Vagina (tissue), 2 donors: ENCODE data around the gene EXOC2. TPM values are rescaled to one million over a fixed set of nuclear protein-coding genes. Genes with fewer than 3 reads are reported as not detected.

Experiments
- DNase-seq, 2 donors: peaks; one replicate each; pipeline ENCODE4 v3.0.0-alpha.2; 2017; ENCODE audit errors: extremely low spot score in 2 of 2
- H3K27ac ChIP-seq: fragments of 200-600 bp; sonication (generic); one replicate; pipeline ENCODE4 v1.5.1; 2019
- H3K27me3 ChIP-seq: fragments of 200-600 bp; sonication (generic); one replicate; pipeline ENCODE4 v1.5.1; 2019
- H3K36me3 ChIP-seq, 2 donors: fragments of 200-600 bp; sonication (generic); one replicate each; pipeline ENCODE4 v1.5.1; 2017 to 2019
- H3K4me1 ChIP-seq: fragments of 200-600 bp; sonication (generic); one replicate; pipeline ENCODE4 v1.5.1; 2019
- H3K4me3 ChIP-seq, 2 donors: fragments of 200-600 bp; sonication (generic); 1 replicate in 1 of 2; 2 replicates in 1 of 2; pipeline ENCODE4 v1.5.1; 2016 to 2019
- H3K9me3 ChIP-seq: fragments of 200-600 bp; sonication (generic); one replicate; pipeline ENCODE4 v1.5.1; 2019
- CTCF ChIP-seq, 3 experiments: fragments of 450-650 bp in 2 of 3; fragments of 200-600 bp in 1 of 3; sonication (generic) in 1 of 3; IDR thresholded peaks; one replicate each; pipeline ENCODE4 v1.5.1; 2017 to 2019; ENCODE audit warnings: antibody characterized with exemption in 3 of 3, mild to moderate bottlenecking in 2 of 3, moderate library complexity in 2 of 3
- POLR2A ChIP-seq, 2 donors: fragments of 450-650 bp; IDR thresholded peaks; one replicate each; pipeline ENCODE4 v1.6.1; 2017; ENCODE audit warnings: antibody characterized with exemption in 2 of 2, mild to moderate bottlenecking in 2 of 2, moderate library complexity in 2 of 2
- POLR2AphosphoS5 ChIP-seq, 2 donors: sonication (generic); formaldehyde crosslinking; IDR thresholded peaks; one replicate each; pipeline ENCODE4 v1.9.0; 2017; ENCODE audit warnings: antibody characterized with exemption in 2 of 2, mild to moderate bottlenecking in 2 of 2, low read depth in 1 of 2; ENCODE audit not compliant: insufficient read depth in 1 of 2
- intact Hi-C: fragments of 100-400 bp; cut with DNase I; formaldehyde crosslinking; loops from one replicate; pipeline ENCODE4 v1.15.1; 2023
- total RNA-seq: library from RNA; depleted of rRNA; stranded (reverse); fragments of >200 nt; gene quantifications from one replicate; pipeline ENCODE4 v1.2.3, GENCODE V29; 2016

The EXOC2 gene
- total RNA-seq, 1 donor from 2014 or later, result 23.6 TPM

DNA sequence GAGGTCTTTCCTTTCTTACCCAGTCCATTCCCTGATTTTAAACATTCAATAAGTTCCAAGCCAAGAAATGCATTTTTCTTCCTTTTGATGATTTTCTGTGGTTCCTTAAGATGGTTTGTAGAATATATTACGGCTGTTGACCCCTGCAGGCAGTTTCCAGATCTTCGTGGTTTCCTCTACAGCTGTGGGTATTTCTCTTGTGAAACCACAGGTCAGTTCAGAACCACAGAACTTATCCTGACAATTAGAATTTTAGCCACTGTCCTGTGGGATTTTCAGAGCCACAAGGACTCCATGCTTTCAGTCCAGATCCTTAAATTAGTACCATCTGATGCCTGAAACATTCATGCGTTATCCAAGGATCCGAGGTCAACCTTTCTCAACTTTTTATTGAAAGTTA is 29.7 kb upstream of the EXOC2 start:
- no peak overlapping the region for H3K4me3 ChIP-seq
- TF ChIP-seq POLR2AphosphoS5 (IDR thresholded peaks at IDR 0.05; ENCODE audit: insufficient read depth in 1 of 2, low read depth in 1 of 2), result no peak
- no peak for TF ChIP-seq CTCF (IDR thresholded peaks at IDR 0.05)
- no peak for TF ChIP-seq POLR2A (IDR thresholded peaks at IDR 0.05)
- no peak overlapping the region for H3K27ac ChIP-seq
- DNase-seq, result no peak
- H3K36me3 ChIP-seq, result no peaks in the 10 kb centered on the region
- H3K27me3 ChIP-seq, result no peaks in the 10 kb centered on the region
- H3K9me3 ChIP-seq, result no peaks in the 10 kb centered on the region
- H3K4me1 ChIP-seq, result no peaks in the 10 kb centered on the region
- intact Hi-C loops, result no loop called here

DNA sequence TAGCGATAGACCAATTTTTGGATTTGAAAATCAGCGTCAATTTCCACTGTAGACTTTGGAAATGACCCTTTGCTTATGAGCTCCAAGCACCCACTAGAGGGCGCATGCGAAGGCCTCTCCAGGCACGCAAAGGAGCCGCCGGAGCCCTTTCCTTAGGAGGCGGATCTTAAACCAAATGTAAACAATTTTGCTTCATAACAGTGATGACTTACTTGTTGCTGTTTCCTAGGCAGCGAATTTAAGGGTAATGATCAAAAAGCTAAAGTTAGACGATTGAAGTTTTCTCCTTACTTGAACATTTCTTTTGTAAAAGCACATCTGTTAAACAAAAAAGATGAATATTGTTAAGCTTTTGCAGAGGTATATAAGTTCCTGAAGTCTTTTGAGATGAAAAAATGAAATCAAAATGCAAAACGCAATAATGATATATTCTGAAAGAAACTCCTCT is 29.2 kb upstream of the EXOC2 start:
- DNase-seq, result no peak
- no peak overlapping the region for H3K27ac ChIP-seq
- intact Hi-C loops, result no loop called here

DNA sequence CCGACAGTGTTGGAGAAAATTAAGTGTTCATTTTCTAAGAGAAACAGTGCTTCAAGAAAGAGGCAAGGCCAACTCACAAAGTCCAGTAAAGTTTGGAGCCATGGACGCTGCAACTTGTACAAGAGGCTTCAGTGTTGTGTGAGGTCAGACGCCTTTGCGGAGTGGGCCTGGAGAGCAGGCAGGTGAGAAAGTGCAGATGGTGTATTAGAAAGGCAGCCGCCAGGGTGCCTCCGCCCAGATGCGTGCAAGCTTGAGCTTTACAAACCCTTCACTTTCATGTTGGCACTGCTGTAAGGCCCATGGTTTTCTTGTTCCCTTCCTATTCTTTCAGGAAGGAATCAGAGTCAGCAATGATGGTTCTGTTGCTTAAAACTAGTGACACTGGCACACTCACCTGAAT is 25.4 kb upstream of the EXOC2 start:
- TF ChIP-seq CTCF (IDR thresholded peaks at IDR 0.05) (no peak), POLR2AphosphoS5 (IDR thresholded peaks at IDR 0.05; ENCODE audit: insufficient read depth in 1 of 2, low read depth in 1 of 2) (no peak), POLR2A (IDR thresholded peaks at IDR 0.05) (no peak)
- H3K9me3 ChIP-seq, result no peaks in the 10 kb centered on the region
- no peak overlapping the region for H3K27ac ChIP-seq
- no peak for DNase-seq
- H3K36me3 ChIP-seq, result no peaks in the 10 kb centered on the region
- intact Hi-C loops, result no loop called here
- no peaks in the 10 kb centered on the region for H3K27me3 ChIP-seq
- no peaks in the 10 kb centered on the region for H3K4me1 ChIP-seq
- H3K4me3 ChIP-seq, result no peak overlapping the region

More for the DNA sequence above, 29.2 kb upstream of the EXOC2 start:
- Histone ChIP-seq H3K27me3 (no peaks in the 10 kb centered on the region), H3K9me3 (no peaks in the 10 kb centered on the region), H3K36me3 (no peaks in the 10 kb centered on the region), H3K4me1 (no peaks in the 10 kb centered on the region), H3K4me3 (no peak overlapping the region)
- TF ChIP-seq CTCF (IDR thresholded peaks at IDR 0.05) (peak in 2 of 3 experiments; percentile 68 to 88), POLR2A (IDR thresholded peaks at IDR 0.05) (no peak), POLR2AphosphoS5 (IDR thresholded peaks at IDR 0.05; ENCODE audit: insufficient read depth in 1 of 2, low read depth in 1 of 2) (peak in 1 of 2 donors; percentile 22)

GRCh38 chr6:717135-717534 is 24.2 kb upstream of the EXOC2 start:
- no peaks in the 10 kb centered on the region for H3K27me3 ChIP-seq
- TF ChIP-seq CTCF (IDR thresholded peaks at IDR 0.05), result no peak
- TF ChIP-seq POLR2A (IDR thresholded peaks at IDR 0.05), result no peak
- no peak for TF ChIP-seq POLR2AphosphoS5 (IDR thresholded peaks at IDR 0.05; ENCODE audit: insufficient read depth in 1 of 2, low read depth in 1 of 2)
- H3K4me3 ChIP-seq, result no peak overlapping the region
- H3K4me1 ChIP-seq, result no peaks in the 10 kb centered on the region
- intact Hi-C loops, result no loop called here
- no peaks in the 10 kb centered on the region for H3K36me3 ChIP-seq
- H3K27ac ChIP-seq, result no peak overlapping the region
- no peak for DNase-seq
- no peaks in the 10 kb centered on the region for H3K9me3 ChIP-seq

- no peak overlapping the region for H3K27ac ChIP-seq
- intact Hi-C loops, result no loop called here
- no peaks in the 10 kb centered on the region for H3K27me3 ChIP-seq
- no peak for DNase-seq
- peaks cover 4% of the 10 kb centered on the region for H3K4me1 ChIP-seq
- no peak overlapping the region for H3K4me3 ChIP-seq
- H3K36me3 ChIP-seq, result no peaks in the 10 kb centered on the region
- no peak for TF ChIP-seq POLR2A (IDR thresholded peaks at IDR 0.05)
- no peak for TF ChIP-seq POLR2AphosphoS5 (IDR thresholded peaks at IDR 0.05; ENCODE audit: insufficient read depth in 1 of 2, low read depth in 1 of 2)
- H3K9me3 ChIP-seq, result no peaks in the 10 kb centered on the region
Measured at GRCh38 chr6:715709-716491, 23.0 kb upstream of the EXOC2 start.
